Naive thymus-derived CD8-positive, alpha-beta T cell (primary cell): ENCODE measurements around the gene PPP4R3A. TPM values are rescaled to one million over a fixed set of nuclear protein-coding genes. Genes with fewer than 3 reads are reported as not detected.
A peak's percentile ranks its signal among the peaks of the same experiment; 100 is the strongest.
"Not testable (repeated sequence)": the region's sequence is repeated elsewhere in the genome, so short reads cannot be mapped to it uniquely, and the experiment has no call there.

Experiments used
- ATAC-seq, 2 donors: fragments of 150-1000 bp; cut with Tn5 transposase in 1 of 2; sonication (Bioruptor Pico), chemical (Tn5 transposase) in 1 of 2; 1 replicate in 1 of 2; 2 replicates in 1 of 2; pipeline ENCODE4 v1.10.0; 2021; ENCODE audit warnings: mild to moderate bottlenecking in 2 of 2, moderate library complexity in 2 of 2
- POLR2A ChIA-PET: fragments of 350-600 bp; sonication (Branson Sonifier 250); formaldehyde crosslinking; loops from one replicate; lab custom pipeline; 2021; ENCODE audit warnings: antibody characterized with exemption; lab: Charles Lee
- DNase-seq, 10 donors: peaks; one replicate each; pipeline versions ENCODE4 v3.0.0 to v3.0.0-alpha.2; 2020 to 2022
- H3K27ac Mint-ChIP-seq, 10 donors: one replicate each; pipeline ENCODE4 v1.8.0; 2020 to 2022; ENCODE audit warnings: mild to moderate bottlenecking in 10 of 10, mixed read lengths in 10 of 10, moderate library complexity in 4 of 10, inconsistent platforms in 1 of 10
- H3K27me3 Mint-ChIP-seq, 5 donors: one replicate each; pipeline ENCODE4 v1.8.0; 2021 to 2022; ENCODE audit warnings: mixed read lengths in 5 of 5
- H3K36me3 Mint-ChIP-seq, 3 donors: one replicate each; pipeline ENCODE4 v1.8.0; 2020 to 2022; ENCODE audit warnings: mixed read lengths in 3 of 3, mild to moderate bottlenecking in 2 of 3, inconsistent platforms in 1 of 3
- H3K4me1 Mint-ChIP-seq, 4 donors: one replicate each; pipeline ENCODE4 v1.8.0; 2021 to 2022; ENCODE audit warnings: mixed read lengths in 4 of 4
- H3K4me3 Mint-ChIP-seq, 10 donors: one replicate each; pipeline ENCODE4 v1.8.0; 2020 to 2022; ENCODE audit warnings: mild to moderate bottlenecking in 10 of 10, mixed read lengths in 10 of 10, moderate library complexity in 6 of 10, inconsistent platforms in 1 of 10
- H3K9me3 Mint-ChIP-seq, 9 donors: one replicate each; pipeline ENCODE4 v1.8.0; 2020 to 2022; ENCODE audit warnings: mixed read lengths in 9 of 9, mild to moderate bottlenecking in 3 of 9, inconsistent platforms in 1 of 9, moderate library complexity in 1 of 9
- polyA plus RNA-seq, 3 donors: library from polyadenylated mRNA; unstranded; fragments of 300-500 nt; fragmentation: Illumina TruSeq; gene quantifications; one replicate each; pipeline ENCODE4 v1.2.3, GENCODE V29; 2021
- total RNA-seq, 8 experiments: library from RNA in 2 of 8; stranded (reverse) in 2 of 8; gene quantifications; one replicate each; pipeline ENCODE4 v1.2.3 and lab custom pipeline; 2021 to 2026

PPP4R3A gene
- total and polyA plus RNA-seq, 5 experiments from 2014 or later = 73.8 to 208 (median 121) TPM

- peak overlapping the region in 8 of 10 donors; percentile 8 to 76 (median 24) for H3K27ac Mint-ChIP-seq
- ATAC-seq = no peak
- peaks cover 4 to 96% (median 22%) of the 10 kb centered on the region in 3 donors for H3K36me3 Mint-ChIP-seq
- peaks cover 6 to 8% (median 6%) of the 10 kb centered on the region in 4 donors for H3K4me1 Mint-ChIP-seq
- DNase-seq = no peak
- no peaks in the 10 kb centered on the region for H3K9me3 Mint-ChIP-seq
- H3K4me3 Mint-ChIP-seq = no peak overlapping the region
- no peaks in the 10 kb centered on the region for H3K27me3 Mint-ChIP-seq
- POLR2A ChIA-PET = interaction anchor here (0.6 kb wide), 1 partner anchor 24 kb away, joined by 4 read pairs; no protein-coding TSS in a partner anchor
These were observed 43.9 kb downstream of the PPP4R3A start for GRCh38 chr14:91466192-91466591.

- Mint-ChIP-seq H3K9me3 (no peaks in the 10 kb centered on the region), H3K4me1 (peaks cover 0 to 7% (median 4%) of the 10 kb centered on the region in 4 donors), H3K27ac (peak overlapping the region in 6 of 10 donors; percentile 21 to 74 (median 38)), H3K27me3 (no peaks in the 10 kb centered on the region), H3K36me3 (peaks cover 4 to 96% (median 17%) of the 10 kb centered on the region in 3 donors), H3K4me3 (no peak overlapping the region)
- ATAC-seq (no peak), DNase-seq (no peak)
- POLR2A ChIA-PET = interaction anchor here (0.6 kb wide), 1 partner anchor 1611 kb away, joined by 3 read pairs; no protein-coding TSS in a partner anchor
These were observed 45.4 kb downstream of the PPP4R3A start for GRCh38 chr14:91464615-91465205.

GRCh38 chr14:91458612-91459011, 51.5 kb downstream of the PPP4R3A start:
- peaks cover 0 to 81% (median 18%) of the 10 kb centered on the region in 3 donors for H3K36me3 Mint-ChIP-seq
- H3K4me1 Mint-ChIP-seq = peaks cover 15 to 25% (median 23%) of the 10 kb centered on the region in 4 donors
- H3K4me3 Mint-ChIP-seq = no peak overlapping the region
- H3K9me3 Mint-ChIP-seq = no peaks in the 10 kb centered on the region
- POLR2A ChIA-PET = no interaction called here
- H3K27ac Mint-ChIP-seq = peak overlapping the region in 6 of 10 donors; percentile 26 to 63 (median 52)
- H3K27me3 Mint-ChIP-seq = no peaks in the 10 kb centered on the region
- DNase-seq (no peak), ATAC-seq (no peak)

GRCh38 chr14:91456283-91456682, 53.8 kb downstream of the PPP4R3A start:
- Mint-ChIP-seq H3K9me3 (no peaks in the 10 kb centered on the region), H3K27ac (peak overlapping the region in 9 of 10 donors; percentile 56 to 88 (median 74)), H3K4me3 (no peak overlapping the region), H3K27me3 (no peaks in the 10 kb centered on the region), H3K36me3 (peaks cover 0 to 59% (median 13%) of the 10 kb centered on the region in 3 donors), H3K4me1 (peaks cover 12 to 36% (median 28%) of the 10 kb centered on the region in 4 donors)
- ATAC-seq (no peak), DNase-seq (no peak)
- POLR2A ChIA-PET = no interaction called here

- POLR2A ChIA-PET = interaction anchor here (0.7 to 1.0 kb wide), 2 partner anchors 37 to 1705 kb away, joined by 3 to 4 read pairs; partner anchors contain the start of gene CCDC88C
- Mint-ChIP-seq H3K4me3 (peak overlapping the region in 5 of 10 donors; percentile 19 to 64 (median 54)), H3K36me3 (peaks cover 0 to 42% (median 9%) of the 10 kb centered on the region in 3 donors), H3K9me3 (no peaks in the 10 kb centered on the region), H3K4me1 (peaks cover 13 to 36% (median 28%) of the 10 kb centered on the region in 4 donors), H3K27ac (peak overlapping the region; percentile 61 to 95 (median 87)), H3K27me3 (no peaks in the 10 kb centered on the region)
- DNase-seq (no peak), ATAC-seq (peak in 1 of 2 donors; percentile 9)
These were observed 55.5 kb downstream of the PPP4R3A start for GRCh38 chr14:91454580-91454979.

GRCh38 chr14:91454155-91454554, 56.0 kb downstream of the PPP4R3A start:
- no peaks in the 10 kb centered on the region for H3K9me3 Mint-ChIP-seq
- peak overlapping the region; percentile 70 to 95 (median 87) for H3K27ac Mint-ChIP-seq
- no peaks in the 10 kb centered on the region for H3K27me3 Mint-ChIP-seq
- peaks cover 13 to 36% (median 28%) of the 10 kb centered on the region in 4 donors for H3K4me1 Mint-ChIP-seq
- peaks cover 0 to 39% (median 9%) of the 10 kb centered on the region in 3 donors for H3K36me3 Mint-ChIP-seq
- DNase-seq (no peak), ATAC-seq (peak; percentile 24 to 57)
- POLR2A ChIA-PET = interaction anchor here (1.0 kb wide), 1 partner anchor 36 kb away, joined by 3 read pairs; the partner anchor contains the start of gene CCDC88C
- peak overlapping the region in 5 of 10 donors; percentile 19 to 64 (median 54) for H3K4me3 Mint-ChIP-seq

GRCh38 chr14:91453744-91454143, 56.4 kb downstream of the PPP4R3A start:
- Mint-ChIP-seq H3K36me3 (peaks cover 0 to 35% (median 8%) of the 10 kb centered on the region in 3 donors), H3K4me3 (peak overlapping the region in 3 of 10 donors; percentile 37 to 64 (median 54)), H3K4me1 (peaks cover 13 to 35% (median 28%) of the 10 kb centered on the region in 4 donors), H3K27ac (peak overlapping the region; percentile 70 to 95 (median 87)), H3K9me3 (no peaks in the 10 kb centered on the region), H3K27me3 (no peaks in the 10 kb centered on the region)
- POLR2A ChIA-PET = interaction anchor here (1.0 kb wide), 1 partner anchor 36 kb away, joined by 3 read pairs; the partner anchor contains the start of gene CCDC88C
- DNase-seq (no peak), ATAC-seq (peak; percentile 3 to 15)

- POLR2A ChIA-PET = no interaction called here
- Mint-ChIP-seq H3K27ac (no peak overlapping the region), H3K4me3 (no peak overlapping the region), H3K36me3 (peaks cover 0 to 1% (median 0%) of the 10 kb centered on the region in 3 donors), H3K4me1 (peaks cover 0 to 2% (median 0%) of the 10 kb centered on the region in 4 donors), H3K9me3 (peaks cover 0 to 4% (median 0%) of the 10 kb centered on the region in 9 donors), H3K27me3 (peaks cover 0 to 4% (median 0%) of the 10 kb centered on the region in 5 donors)
- no peak for DNase-seq
- ATAC-seq = no peak
These were observed 65.6 kb downstream of the PPP4R3A start for GRCh38 chr14:91444335-91445020.

GRCh38 chr14:91439345-91439744, 70.8 kb downstream of the PPP4R3A start:
- ATAC-seq (no peak), DNase-seq (no peak)
- H3K27me3 Mint-ChIP-seq = peaks cover 0 to 10% (median 3%) of the 10 kb centered on the region in 5 donors
- H3K36me3 Mint-ChIP-seq = peaks cover 0 to 4% (median 2%) of the 10 kb centered on the region in 3 donors
- H3K27ac Mint-ChIP-seq = no peak overlapping the region
- H3K9me3 Mint-ChIP-seq = peaks cover 0 to 13% (median 0%) of the 10 kb centered on the region in 9 donors
- POLR2A ChIA-PET = no interaction called here
- H3K4me1 Mint-ChIP-seq = peaks cover 0 to 3% (median 0%) of the 10 kb centered on the region in 4 donors
- H3K4me3 Mint-ChIP-seq = no peak overlapping the region

GRCh38 chr14:91438845-91439244, 71.3 kb downstream of the PPP4R3A start:
- Mint-ChIP-seq H3K4me1 (peaks cover 0 to 3% (median 0%) of the 10 kb centered on the region in 4 donors), H3K9me3 (peaks cover 0 to 13% (median 0%) of the 10 kb centered on the region in 9 donors), H3K36me3 (peaks cover 0 to 4% (median 2%) of the 10 kb centered on the region in 3 donors), H3K27ac (no peak overlapping the region), H3K4me3 (no peak overlapping the region), H3K27me3 (peaks cover 0 to 10% (median 3%) of the 10 kb centered on the region in 5 donors)
- DNase-seq (no peak), ATAC-seq (no peak)
- POLR2A ChIA-PET = no interaction called here

GRCh38 chr14:91436266-91436665, 73.8 kb downstream of the PPP4R3A start:
- DNase-seq, H3K4me3 Mint-ChIP-seq, H3K27me3 Mint-ChIP-seq, H3K4me1 Mint-ChIP-seq, ATAC-seq, H3K27ac Mint-ChIP-seq, POLR2A ChIA-PET, H3K36me3 Mint-ChIP-seq: not testable (repeated sequence)
- peaks cover 0 to 13% (median 0%) of the 10 kb centered on the region in 9 donors for H3K9me3 Mint-ChIP-seq

GRCh38 chr14:91429385-91429784, 80.7 kb downstream of the PPP4R3A start:
- Mint-ChIP-seq H3K9me3 (no peaks in the 10 kb centered on the region), H3K4me3 (no peak overlapping the region), H3K27ac (peak overlapping the region in 2 of 10 donors; percentile 17 to 43), H3K27me3 (no peaks in the 10 kb centered on the region), H3K4me1 (peaks cover 11 to 23% (median 20%) of the 10 kb centered on the region in 4 donors), H3K36me3 (no peaks in the 10 kb centered on the region)
- no peak for DNase-seq
- POLR2A ChIA-PET = interaction anchor here (0.8 kb wide), 1 partner anchor 140 kb away, joined by 3 read pairs; no protein-coding TSS in a partner anchor
- ATAC-seq = no peak
